Colonic mucosa (tissue), 4 donors: Measurements from ENCODE around the gene AKAP11. TPM values are rescaled to one million over a fixed set of nuclear protein-coding genes. Genes with fewer than 3 reads are reported as not detected.

ENCODE experiments used
- DNase-seq: peaks from one replicate; pipeline ENCODE4 v3.0.0-alpha.2; 2020
- H3K27ac ChIP-seq: fragments of 200-600 bp; one replicate; pipeline ENCODE4 v1.8.0; 2021
- H3K27me3 ChIP-seq: fragments of 200-600 bp; one replicate; pipeline ENCODE4 v1.8.0; 2021
- H3K36me3 ChIP-seq: fragments of 200-600 bp; one replicate; pipeline ENCODE4 v1.8.0; 2021
- H3K4me1 ChIP-seq: fragments of 200-600 bp; one replicate; pipeline ENCODE4 v1.8.0; 2021; ENCODE audit warnings: mild to moderate bottlenecking
- H3K4me3 ChIP-seq: fragments of 200-600 bp; one replicate; pipeline ENCODE4 v1.8.0; 2021
- H3K9ac ChIP-seq, 2 donors: one replicate each; pipeline ENCODE4 v1.7.0; 2013; ENCODE audit warnings: control low read depth in 2 of 2, low read depth in 2 of 2, low read length in 2 of 2
- H3K9me3 ChIP-seq: fragments of 200-600 bp; one replicate; pipeline ENCODE4 v1.8.0; 2021
- CTCF ChIP-seq: fragments of 200-600 bp; IDR thresholded peaks from one replicate; pipeline ENCODE4 v1.8.0; 2022; ENCODE audit warnings: antibody characterized with exemption, mild to moderate bottlenecking
- intact Hi-C: fragments of 100-400 bp; cut with DNase I; formaldehyde crosslinking; loops from one replicate; pipeline ENCODE4 v1.14.1; 2022
- total RNA-seq, 2 donors: library from RNA; stranded (reverse); fragmentation: NEBNext Ultra II Directional in 1 of 2; extraction: Animal tissue kit (Norgen Biotek cat#: 25700) in 1 of 2; gene quantifications; one replicate each; pipeline ENCODE4 v1.2.1, GENCODE V29; 2021
- donor health status: healthy.
- donor health status: DM: no; HTN: no; CAD: no.
- donor health status: DM: no; HTN: no; CAD: no.

Gene AKAP11
- total RNA-seq, 2 donors from 2014 or later, result 19.9 to 27.6 TPM

GRCh38 chr13:42247883-42248282 lies 24.1 kb upstream of the AKAP11 start:
- Histone ChIP-seq H3K36me3 (no peaks in the 10 kb centered on the region), H3K27me3 (no peaks in the 10 kb centered on the region), H3K27ac (no peak overlapping the region), H3K9ac (no peak overlapping the region), H3K9me3 (no peaks in the 10 kb centered on the region), H3K4me3 (no peak overlapping the region), H3K4me1 (no peaks in the 10 kb centered on the region)
- TF ChIP-seq CTCF, result no peak
- intact Hi-C loops, result no loop called here
- no peak for DNase-seq

GRCh38 chr13:42255886-42256285 lies 16.1 kb upstream of the AKAP11 start:
- Histone ChIP-seq H3K36me3 (no peaks in the 10 kb centered on the region), H3K27me3 (no peaks in the 10 kb centered on the region), H3K9me3 (no peaks in the 10 kb centered on the region), H3K4me3 (no peak overlapping the region), H3K9ac (no peak overlapping the region), H3K27ac (no peak overlapping the region), H3K4me1 (no peaks in the 10 kb centered on the region)
- intact Hi-C loops, result no loop called here
- no peak for DNase-seq
- no peak for TF ChIP-seq CTCF

DNA sequence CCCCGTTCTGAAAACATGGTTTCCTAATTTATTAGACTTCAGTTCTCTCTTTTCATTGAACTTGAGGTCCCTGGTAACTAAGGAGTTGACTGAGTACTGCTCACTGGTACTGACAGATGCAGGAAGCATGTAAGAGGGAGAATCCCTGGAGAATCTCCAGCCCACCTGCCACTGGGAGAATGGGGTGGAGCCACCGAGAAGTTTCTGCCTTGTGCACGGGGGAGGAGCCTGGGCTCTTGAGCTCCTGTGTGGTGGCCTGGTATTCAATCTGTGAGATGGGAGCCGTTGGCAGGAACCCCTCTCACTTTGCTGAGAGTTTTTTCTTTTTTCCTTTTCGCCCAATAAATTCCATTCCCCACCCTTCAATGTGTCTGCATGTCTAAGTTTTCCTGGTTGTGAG lies 13.2 kb upstream of the AKAP11 start:
- Histone ChIP-seq H3K9me3 (no peaks in the 10 kb centered on the region), H3K27ac (no peak overlapping the region), H3K27me3 (no peaks in the 10 kb centered on the region), H3K4me3 (no peak overlapping the region), H3K36me3 (no peaks in the 10 kb centered on the region), H3K9ac (no peak overlapping the region), H3K4me1 (no peaks in the 10 kb centered on the region)
- intact Hi-C loops, result no loop called here
- no peak for DNase-seq
- TF ChIP-seq CTCF, result no peak

GRCh38 chr13:42259515-42259914 lies 12.4 kb upstream of the AKAP11 start:
- TF ChIP-seq CTCF, result no peak
- H3K4me3 ChIP-seq, result no peak overlapping the region
- H3K9me3 ChIP-seq, result no peaks in the 10 kb centered on the region
- H3K4me1 ChIP-seq, result no peaks in the 10 kb centered on the region
- DNase-seq, result no peak
- H3K36me3 ChIP-seq, result no peaks in the 10 kb centered on the region
- intact Hi-C loops, result no loop called here
- no peaks in the 10 kb centered on the region for H3K27me3 ChIP-seq
- H3K9ac ChIP-seq, result no peak overlapping the region
- H3K27ac ChIP-seq, result no peak overlapping the region

GRCh38 chr13:42260903-42261654 lies 10.9 kb upstream of the AKAP11 start:
- Histone ChIP-seq H3K9me3 (no peaks in the 10 kb centered on the region), H3K27ac (no peak overlapping the region), H3K9ac (no peak overlapping the region), H3K36me3 (no peaks in the 10 kb centered on the region), H3K4me3 (no peak overlapping the region), H3K27me3 (no peaks in the 10 kb centered on the region), H3K4me1 (no peaks in the 10 kb centered on the region)
- TF ChIP-seq CTCF, result no peak
- intact Hi-C loops, result no loop called here
- DNase-seq, result no peak
